Stimulated activated CD8-positive, alpha-beta memory T cell treated with anti-CD3 and anti-CD28 coated beads, Interleukin-4, amount 100 ng/mL, for 48 hours (primary cell): ENCODE measurements around the gene TRPV5.

Source experiments
- DNase-seq: peaks from one replicate; pipeline ENCODE4 v3.0.0-alpha.2; 2020

Gene TRPV5

GRCh38 chr7:142883571-142884285, 49.8 kb downstream of the TRPV5 start:
- peak; percentile 10 for DNase-seq

GRCh38 chr7:142883145-142883544, 50.4 kb downstream of the TRPV5 start:
- no peak for DNase-seq

GRCh38 chr7:142882338-142882678, 51.2 kb downstream of the TRPV5 start:
- DNase-seq, result no peak

- no peak for DNase-seq
These were observed 51.8 kb downstream of the TRPV5 start for GRCh38 chr7:142881586-142882337.

- peak; percentile 51 for DNase-seq
These were observed 52.6 kb downstream of the TRPV5 start for GRCh38 chr7:142880876-142881505.

- no peak for DNase-seq
These were observed 54.5 kb downstream of the TRPV5 start for GRCh38 chr7:142879060-142879459.

GRCh38 chr7:142878315-142878714, 55.2 kb downstream of the TRPV5 start:
- no peak for DNase-seq

GRCh38 chr7:142876991-142877910, 56.3 kb downstream of the TRPV5 start:
- DNase-seq, result no peak

- DNase-seq, result no peak
These were observed 57.1 kb downstream of the TRPV5 start for GRCh38 chr7:142876236-142876960.

GRCh38 chr7:142875456-142875855, 58.1 kb downstream of the TRPV5 start:
- no peak for DNase-seq

- DNase-seq, result no peak
These were observed 58.7 kb downstream of the TRPV5 start for GRCh38 chr7:142874837-142875236.

GRCh38 chr7:142874409-142874808, 59.1 kb downstream of the TRPV5 start:
- no peak for DNase-seq

- no peak for DNase-seq
These were observed 59.7 kb downstream of the TRPV5 start for GRCh38 chr7:142873871-142874270.

GRCh38 chr7:142873281-142873784, 60.2 kb downstream of the TRPV5 start:
- DNase-seq, result peak; percentile 71

- no peak for DNase-seq
These were observed 61.4 kb downstream of the TRPV5 start for GRCh38 chr7:142872106-142872675.

GRCh38 chr7:142871260-142872105, 62.1 kb downstream of the TRPV5 start:
- no peak for DNase-seq

GRCh38 chr7:142870566-142871259, 62.8 kb downstream of the TRPV5 start:
- no peak for DNase-seq

- DNase-seq, result no peak
These were observed 63.4 kb downstream of the TRPV5 start for GRCh38 chr7:142870147-142870559.

- no peak for DNase-seq
These were observed 64.1 kb downstream of the TRPV5 start for GRCh38 chr7:142869434-142869833.

- DNase-seq, result no peak
These were observed 64.5 kb downstream of the TRPV5 start for GRCh38 chr7:142868986-142869415.
